DND-41 (cell line): ENCODE data around the gene TTLL7.

ENCODE experiments used
- EZH2 ChIP-seq: IDR thresholded peaks from 3 replicates; pipeline ENCODE4 v1.6.1; 2012; ENCODE audit warnings: borderline replicate concordance, low read depth, mild to moderate bottlenecking, moderate library complexity, low read length, inconsistent platforms; ENCODE audit not compliant: severe bottlenecking
- TF ChIP-seq, protein P1 (sequence below): IDR thresholded peaks from 2 replicates; pipeline ENCODE4 v1.5.1; 2012; ENCODE audit warnings: borderline replicate concordance, low read length, moderate library complexity, mild to moderate bottlenecking; ENCODE audit not compliant: poor library complexity, severe bottlenecking; ENCODE audit errors: extremely low read depth

DNA sequence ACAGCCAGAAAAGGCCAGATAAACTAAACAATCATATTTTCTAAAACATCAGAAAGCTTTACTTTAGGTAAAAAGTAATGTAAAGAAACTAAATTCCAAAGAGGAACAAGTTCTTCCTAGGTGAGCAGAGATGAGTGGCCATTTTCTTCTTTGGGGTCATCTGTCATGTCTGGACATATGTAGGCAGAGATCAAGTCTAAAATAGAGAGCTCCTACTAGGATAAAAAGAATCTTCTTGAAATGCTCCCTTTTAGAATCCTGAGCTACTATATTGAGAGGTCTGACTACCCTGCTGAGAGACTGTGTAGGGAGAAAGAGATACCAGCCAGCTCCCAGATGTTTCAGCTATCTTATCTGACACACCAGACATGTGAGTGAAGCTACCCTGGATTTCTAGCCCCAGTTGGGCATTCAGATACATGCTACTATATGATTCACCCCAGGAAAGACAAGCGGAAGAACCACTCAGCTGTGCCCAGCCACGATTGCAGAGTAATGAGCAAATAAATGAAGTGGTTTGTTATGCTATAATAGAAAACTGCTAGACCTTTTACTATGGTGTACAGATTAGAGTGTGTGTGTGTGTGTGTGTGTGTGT is 80.1 kb downstream of the TTLL7 start:
- TF ChIP-seq, protein P1, sequence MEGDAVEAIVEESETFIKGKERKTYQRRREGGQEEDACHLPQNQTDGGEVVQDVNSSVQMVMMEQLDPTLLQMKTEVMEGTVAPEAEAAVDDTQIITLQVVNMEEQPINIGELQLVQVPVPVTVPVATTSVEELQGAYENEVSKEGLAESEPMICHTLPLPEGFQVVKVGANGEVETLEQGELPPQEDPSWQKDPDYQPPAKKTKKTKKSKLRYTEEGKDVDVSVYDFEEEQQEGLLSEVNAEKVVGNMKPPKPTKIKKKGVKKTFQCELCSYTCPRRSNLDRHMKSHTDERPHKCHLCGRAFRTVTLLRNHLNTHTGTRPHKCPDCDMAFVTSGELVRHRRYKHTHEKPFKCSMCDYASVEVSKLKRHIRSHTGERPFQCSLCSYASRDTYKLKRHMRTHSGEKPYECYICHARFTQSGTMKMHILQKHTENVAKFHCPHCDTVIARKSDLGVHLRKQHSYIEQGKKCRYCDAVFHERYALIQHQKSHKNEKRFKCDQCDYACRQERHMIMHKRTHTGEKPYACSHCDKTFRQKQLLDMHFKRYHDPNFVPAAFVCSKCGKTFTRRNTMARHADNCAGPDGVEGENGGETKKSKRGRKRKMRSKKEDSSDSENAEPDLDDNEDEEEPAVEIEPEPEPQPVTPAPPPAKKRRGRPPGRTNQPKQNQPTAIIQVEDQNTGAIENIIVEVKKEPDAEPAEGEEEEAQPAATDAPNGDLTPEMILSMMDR: no peak
- no peak for TF ChIP-seq EZH2
